Stimulated activated CD4-positive, alpha-beta T cell treated with anti-CD3 and anti-CD28 coated beads, Interleukin-15, amount 100 ng/mL, for 48 hours (primary cell): ENCODE measurements around the gene HDLBP.
A peak's percentile ranks its signal among the peaks of the same experiment; 100 is the strongest.
"Not testable (repeated sequence)": the region's sequence is repeated elsewhere in the genome, so short reads cannot be mapped to it uniquely, and the experiment has no call there.

Experiments
- DNase-seq, 2 donors: peaks; one replicate each; pipeline ENCODE4 v3.0.0-alpha.2; 2020; ENCODE audit warnings: low read depth in 2 of 2

The HDLBP gene

DNA sequence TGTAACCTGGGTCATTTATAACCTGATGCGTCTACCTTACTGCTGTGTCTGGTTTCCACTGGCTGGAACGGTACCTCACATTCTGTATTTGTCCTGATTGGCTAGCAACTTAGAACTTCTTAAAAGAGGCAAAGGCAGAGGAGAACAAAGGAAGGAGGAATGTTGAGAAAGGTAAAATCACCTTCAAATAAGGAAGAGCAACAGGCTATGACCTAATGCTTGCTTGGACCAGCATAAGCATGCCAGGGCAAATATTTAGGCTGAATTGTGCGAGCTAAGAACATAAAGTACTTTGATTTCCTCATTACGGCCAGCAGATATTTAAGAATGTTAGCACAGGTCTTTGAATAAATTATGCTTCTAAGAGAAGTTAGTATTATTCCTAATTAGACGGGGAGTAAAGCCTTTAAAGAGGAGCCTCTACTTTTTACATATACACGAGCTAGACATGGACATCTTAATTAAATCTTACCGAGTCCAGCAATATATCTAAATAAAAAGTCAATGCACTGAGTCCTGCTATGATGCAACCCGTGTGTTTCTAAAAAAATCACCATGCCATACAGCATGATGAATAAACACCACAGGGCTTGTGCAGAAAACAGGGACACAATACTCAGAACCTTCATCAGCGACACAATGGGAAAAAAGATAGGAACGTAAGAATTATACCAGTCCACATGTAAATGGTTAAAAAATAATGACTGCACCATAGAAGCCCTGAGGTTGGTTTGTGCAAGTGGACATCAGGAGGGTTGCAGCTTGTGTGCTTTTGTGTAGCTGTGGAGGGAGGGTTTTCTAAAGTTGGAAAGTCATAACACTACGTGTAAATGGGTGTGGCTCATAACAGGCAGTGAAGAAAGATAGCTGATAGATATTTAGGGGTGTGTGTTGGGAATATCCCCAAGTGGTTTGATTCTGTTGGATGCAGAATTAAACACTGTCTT lies 14.5 kb upstream of the HDLBP start:
- DNase-seq: no peak

DNA sequence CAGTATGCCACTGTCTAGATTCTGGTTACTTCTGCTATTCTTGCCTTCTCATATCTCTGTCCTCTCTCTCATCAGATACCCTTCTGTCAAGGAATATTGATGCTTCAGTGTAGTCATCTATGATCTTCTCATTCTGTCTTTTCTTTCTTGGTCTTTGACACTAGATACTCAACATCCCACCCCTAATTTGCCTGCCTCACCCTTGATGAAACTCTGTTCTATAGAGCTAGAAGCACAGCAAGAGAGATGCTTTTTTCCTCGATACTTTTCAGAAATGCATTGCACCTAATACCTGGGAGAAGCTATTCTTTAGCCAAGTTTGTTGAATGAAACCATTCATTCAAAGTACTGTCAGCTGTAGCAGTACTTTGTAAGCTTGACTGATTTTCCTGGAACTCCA lies 9.8 kb upstream of the HDLBP start:
- no peak for DNase-seq

DNA sequence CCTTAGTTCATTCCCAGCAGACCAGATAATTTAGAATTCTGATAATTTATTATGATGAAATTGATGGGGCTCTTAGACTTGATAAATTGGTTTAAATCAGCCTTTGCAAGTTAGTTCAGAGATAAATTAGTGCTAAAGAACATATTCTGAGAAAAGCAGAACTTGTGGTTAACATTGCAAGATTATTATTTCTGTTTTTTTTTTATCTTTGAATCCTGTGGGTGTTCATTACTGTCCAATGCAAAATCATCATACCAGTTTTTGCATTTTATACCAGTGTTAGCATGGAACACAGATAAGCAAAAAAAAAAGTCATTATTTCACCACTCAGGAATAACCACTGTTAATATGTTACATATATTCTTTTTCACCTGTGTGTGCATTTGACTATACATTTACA lies 9.3 kb upstream of the HDLBP start:
- DNase-seq: no peak

DNA sequence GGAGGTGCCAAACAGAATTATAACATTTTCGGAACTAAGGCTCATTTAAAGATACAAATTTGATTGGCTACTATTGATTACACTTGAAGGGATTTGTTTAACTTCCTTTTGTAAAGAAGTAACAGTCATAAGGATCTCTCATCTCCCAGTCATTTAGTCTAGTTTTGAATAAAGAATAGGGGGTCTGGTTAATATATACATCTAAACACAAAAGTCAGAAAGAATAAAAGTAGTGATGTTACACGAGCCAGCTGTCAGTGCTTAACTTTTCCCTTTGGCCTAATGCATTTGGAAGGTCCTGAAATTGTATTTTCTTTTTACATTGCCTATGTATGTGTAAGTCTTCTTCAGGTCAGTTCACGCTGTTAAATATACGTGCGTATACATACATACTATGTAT lies 8.3 kb upstream of the HDLBP start:
- no peak for DNase-seq

DNA sequence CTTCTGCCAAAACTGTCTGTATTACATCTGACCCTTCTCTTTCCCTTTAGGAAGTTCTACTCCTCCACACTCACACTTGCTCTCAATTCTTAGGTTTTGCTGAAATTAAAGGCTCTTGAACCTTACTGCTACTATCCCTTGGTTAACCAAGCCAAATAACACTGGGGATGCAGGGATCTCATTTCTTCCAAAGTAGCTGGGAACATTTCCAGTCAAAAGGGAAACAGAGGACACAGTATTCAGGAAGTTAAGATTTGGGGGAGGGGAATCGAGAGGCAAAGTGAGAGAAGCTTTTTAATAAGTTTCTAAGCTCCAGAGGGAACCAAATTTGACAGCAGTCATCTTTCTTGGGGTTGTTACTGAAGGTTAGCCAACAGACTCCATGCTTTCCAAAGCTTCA lies 6.4 kb upstream of the HDLBP start:
- no peak for DNase-seq

DNA sequence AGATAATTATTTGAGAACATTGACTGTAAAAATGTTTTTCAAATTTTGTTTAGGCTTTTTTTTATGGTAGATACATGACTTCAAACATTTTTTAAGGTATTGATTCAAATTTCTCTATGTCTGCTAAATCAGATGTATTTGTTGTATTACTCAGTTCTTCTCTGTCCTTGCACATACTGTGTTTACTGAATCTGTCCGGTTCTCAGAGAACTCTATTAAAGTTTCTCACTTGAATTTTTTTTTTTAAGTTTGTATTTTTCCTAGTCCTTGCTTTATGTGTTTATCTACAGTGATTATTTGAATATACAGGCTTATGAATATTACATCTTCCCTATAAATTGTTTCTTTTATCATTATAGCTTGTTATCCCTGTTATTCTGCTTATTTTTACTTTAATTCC lies 5.6 kb upstream of the HDLBP start:
- DNase-seq: no peak

DNA sequence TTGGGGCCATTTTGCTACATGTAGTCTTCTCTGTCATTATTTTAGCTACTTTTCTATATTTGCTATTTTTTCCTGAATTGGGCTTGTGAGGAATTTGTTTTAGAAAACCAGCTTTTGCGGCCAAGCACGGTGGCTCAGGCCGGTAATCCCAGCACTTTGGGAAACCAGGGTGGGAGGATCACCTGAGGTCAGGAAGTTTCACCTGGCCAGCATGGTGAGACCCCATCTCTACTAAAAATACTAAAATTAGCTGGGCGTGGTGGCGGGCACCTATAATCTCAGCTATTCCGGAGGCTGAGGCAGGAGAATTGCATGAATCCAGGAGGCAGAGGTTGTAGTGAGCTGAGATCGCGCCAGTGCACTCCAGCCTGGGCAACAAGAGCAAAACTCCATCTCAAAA lies 4.9 kb upstream of the HDLBP start:
- no peak for DNase-seq

DNA sequence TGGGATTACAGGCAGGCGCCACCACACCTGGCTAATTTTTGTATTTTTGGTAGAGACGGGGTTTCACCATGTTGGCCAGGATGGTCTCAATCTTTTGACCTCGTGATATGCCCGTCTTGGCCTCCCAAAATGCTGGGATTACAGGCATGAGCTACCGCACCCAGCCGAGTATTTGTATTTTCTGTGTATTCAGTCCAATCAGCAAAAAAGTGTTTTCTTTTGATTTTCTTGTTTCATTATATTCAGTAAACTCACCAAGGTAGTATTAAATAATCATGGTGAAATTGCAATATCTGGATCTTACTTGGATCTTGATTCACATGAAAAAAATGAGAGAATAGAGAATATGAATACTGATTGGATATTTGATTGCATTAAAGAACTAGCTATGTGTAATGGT lies 3.4 kb upstream of the HDLBP start:
- DNase-seq: not testable (repeated sequence)

DNA sequence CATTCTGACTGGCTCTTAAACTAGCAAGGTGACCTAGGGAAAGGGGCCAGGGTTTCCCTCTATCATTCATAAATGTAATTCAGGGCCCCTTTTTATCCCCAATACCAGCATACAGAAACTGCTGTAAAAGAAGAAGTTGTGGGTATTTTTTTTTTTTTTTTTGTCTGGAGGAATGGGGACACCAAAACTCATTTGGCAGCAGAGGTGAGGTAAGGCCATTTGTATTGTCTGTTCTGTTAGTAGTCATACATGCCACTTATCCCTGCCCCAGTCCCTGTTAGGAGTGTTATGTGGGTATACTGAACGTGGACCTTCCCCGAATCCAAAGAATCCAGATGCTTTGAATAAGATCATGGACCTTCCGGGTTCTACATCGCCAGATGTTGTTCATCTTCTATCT lies 1.9 kb upstream of the HDLBP start:
- no peak for DNase-seq

DNA sequence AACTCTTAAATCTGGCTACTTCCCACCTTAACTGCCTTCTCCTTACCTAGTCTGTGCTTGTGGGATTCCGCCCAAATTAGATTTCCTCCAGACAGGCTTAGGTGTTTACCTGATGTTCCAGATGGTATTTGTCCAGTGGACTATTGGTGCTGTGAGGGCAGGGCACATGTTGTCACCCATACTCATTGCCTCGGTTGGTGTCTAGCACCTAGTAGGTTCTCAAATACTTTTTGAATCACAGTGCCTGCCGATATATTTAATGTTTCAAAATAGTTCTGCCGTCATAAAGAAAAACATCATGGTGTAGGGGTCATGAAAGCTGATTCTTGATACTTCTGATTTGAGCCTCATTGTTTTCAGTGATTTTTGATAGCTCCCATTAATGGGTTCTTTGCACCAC lies 1.4 kb upstream of the HDLBP start:
- no peak for DNase-seq

DNA sequence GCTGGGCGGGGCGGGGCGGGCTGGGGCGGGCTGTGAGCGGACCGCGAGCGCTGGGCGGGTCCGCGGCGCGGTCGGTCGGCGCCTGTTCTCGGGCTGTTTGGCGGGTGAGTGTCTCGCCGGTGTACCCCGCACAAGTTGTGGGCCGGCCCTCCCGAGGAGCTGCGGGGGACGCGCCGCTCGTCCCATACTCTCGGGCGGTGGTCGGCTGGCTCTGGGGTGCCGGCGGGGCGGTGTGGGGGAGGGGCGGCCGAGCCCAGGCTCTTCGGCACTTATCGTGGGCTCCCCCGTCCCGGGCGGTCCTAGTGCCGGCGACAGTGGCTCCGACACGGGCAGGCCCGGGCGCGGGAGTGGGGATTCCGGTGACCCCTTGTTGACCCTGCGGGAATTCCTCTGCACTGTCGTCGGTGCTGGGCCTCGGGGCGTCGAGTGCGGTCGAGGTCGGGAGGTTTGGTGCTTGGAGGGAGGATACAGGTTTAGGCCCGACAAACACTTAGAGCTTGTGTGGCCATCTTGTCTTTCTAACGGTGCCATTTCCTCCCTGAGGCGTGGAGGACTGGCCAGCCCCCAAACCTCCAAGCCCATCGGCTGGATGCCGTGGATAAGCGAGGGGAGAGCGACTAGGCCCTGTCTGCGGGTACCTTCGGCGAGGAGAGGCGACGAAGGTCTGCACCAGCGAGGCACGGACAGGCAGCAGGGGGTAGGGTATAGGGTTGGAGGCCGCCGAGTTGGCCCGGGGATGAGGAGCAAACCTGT lies 583 bp upstream of the HDLBP start, which contains the start of gene SEPTIN2:
TSS of gene SEPTIN2 (plus strand) at position 47 of the 753 bp plus-strand sequence. CDS start 8,308 bp downstream, outside the sequence.
- DNase-seq: peak; percentile 53 to 67

DNA sequence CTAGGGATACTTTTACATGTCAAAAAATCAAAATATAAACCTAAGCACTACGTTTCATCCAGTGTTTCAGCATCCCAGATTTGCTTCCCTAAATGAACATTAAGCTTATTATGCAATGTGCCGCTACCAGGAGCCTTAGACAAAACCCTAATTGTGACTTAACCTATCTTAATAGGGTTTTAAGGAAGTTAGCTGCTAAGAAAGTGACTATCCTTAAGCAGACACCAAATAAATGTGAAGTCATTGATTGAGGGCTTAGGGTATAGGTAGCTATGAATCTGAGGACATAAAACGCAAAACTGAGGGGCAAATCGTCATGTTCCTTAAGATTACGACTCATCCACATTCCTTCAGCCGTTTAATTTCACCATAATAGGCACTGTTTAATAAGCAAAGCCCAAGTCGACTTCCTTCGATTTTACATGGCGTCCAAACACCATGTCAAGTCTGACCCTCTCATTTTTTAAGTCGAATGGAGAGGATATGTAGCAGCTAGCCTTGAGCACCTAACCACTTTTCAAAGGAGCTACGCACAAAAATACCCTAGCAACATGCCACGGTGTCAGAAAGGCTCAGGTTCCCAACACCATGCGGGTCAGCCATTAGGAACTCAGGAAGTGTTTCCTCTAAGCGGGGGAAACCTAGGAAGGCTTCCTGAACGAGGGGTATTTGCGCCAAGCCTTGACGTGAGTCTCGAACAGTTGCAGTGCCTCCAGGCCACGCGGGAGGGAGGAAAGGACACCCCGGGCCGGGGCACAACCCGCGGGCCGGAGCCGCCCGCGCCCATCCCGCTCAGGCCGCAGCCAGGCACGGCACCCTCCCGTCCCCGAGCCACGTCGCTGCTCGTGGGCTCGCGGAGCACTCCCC lies 1.0 kb downstream of the HDLBP start:
- peak; percentile 5 to 6 for DNase-seq

DNA sequence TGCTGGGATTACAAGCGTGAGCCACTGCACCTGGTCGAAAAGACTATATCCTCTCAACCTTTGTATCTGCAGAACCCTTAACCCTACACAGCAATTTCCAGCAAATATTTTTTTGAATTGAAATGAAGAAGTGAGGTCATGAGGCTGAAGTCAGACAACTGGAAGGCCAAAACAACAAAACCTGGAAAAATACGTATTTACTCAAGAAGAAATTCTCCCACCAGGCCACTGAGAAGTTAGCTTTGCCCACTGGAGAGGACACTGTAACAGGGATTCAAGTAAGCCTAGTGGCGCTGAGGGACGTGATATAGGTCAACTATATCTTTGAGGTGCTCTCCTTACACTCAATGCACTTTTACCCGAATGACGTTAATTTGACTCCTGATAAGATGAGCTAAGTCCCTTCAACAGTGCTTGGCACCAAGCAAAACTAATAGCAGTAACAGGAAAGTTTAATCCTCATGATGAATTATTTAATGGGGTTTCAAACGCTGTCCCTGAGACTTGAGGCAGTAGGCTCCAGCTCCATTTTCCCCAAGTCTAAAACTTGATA lies 1.9 kb downstream of the HDLBP start:
- DNase-seq: no peak

DNA sequence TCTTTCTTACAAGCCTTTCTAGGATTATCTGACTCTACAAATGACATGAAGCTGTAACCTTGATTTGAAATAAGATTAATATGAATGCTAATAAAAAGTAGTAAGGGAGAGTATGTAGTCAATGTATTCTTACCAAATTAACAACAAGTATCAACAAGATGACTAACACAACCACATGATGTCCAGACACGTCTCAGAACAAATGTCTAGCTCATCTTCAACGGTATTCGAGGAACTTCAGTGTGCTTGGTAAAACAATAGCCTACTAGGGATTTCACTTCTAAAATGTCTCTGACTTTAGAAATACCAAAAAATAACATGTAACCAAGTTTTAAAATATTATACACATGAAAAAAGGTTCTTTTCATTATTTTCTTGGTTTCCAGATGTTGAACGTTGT lies 3.4 kb downstream of the HDLBP start:
- DNase-seq: no peak

DNA sequence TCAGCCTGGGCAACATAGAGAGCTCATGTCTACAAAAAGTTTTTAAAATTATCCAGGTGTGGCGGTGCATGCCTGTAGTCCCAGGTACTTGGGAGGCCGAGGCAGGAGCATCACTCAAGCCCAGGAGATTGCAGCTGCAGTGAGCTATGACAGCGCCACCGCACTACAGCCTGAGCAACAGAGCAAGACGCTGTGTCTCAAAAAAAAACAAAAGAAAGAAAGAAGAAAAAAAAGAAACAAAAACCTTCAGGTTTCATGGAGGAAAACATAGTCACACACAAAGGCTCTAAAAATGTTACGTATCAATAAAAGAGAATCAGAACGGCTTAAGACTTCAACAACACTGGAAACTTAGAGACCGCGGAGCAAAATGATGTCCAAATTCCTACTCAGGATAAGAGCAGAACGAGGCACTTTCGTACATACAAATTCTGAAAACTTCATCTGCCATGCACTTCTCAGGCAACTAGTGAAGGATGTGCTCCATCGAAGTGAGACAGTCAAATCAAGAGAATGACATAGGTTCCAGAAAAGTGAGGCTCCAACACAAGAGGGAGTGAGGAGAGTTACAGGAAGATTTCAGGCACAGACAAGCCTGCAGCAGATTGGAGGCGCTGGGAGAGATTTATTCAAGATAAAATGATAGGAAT lies 4.4 kb downstream of the HDLBP start:
- no peak for DNase-seq

DNA sequence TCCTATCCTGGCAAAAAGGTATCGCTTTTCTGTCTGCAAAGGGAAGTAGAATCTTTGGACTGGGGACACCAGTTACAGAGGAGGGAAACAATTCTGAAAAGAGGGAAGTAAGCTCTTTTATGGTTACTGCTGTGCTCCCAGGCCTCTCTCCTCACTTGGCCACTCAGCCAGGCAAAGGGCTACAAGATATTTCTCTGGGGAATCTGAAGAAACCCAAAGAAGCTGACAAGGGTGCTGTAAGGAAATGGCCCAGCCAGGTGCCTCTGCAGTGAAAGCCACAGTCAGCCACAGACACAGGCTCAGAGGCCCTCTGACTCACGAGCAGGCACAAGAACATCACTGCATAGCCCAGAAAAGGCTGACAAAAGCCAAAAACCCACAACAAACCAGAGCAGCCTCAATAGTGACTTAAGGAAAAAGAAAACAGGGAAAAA lies 5.8 kb downstream of the HDLBP start:
- DNase-seq: peak; percentile 38 to 53

DNA sequence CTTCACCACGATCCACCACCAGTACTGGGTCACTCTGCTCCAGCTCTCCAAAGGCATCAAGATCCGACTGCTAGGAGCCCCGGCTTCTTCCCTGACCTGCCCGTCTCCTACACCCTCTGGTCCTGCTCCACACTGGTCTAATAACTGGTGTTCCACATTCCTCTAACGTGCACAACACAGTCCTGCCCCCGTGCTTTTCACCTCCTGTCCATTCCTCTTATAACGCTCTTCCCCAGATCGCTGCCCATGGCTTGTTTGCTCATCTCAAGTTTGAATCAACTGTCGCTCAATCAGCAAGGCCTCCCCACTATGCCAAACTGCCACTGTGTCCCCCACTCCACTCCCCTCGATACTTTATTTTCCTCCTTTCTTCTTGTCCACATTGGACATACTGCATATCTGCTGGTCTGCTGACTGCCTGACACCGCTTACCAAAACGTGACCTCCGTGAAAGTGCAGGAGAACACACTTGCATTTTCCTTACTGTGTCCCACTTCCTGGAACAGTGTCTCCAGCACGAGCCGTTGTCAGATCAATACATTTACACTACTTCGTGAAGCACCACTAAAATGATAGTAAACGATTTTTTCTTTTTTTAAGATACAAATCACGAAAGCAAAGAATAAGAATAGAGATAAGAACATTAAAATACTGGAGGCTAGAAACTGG lies 6.5 kb downstream of the HDLBP start:
- no peak for DNase-seq

DNA sequence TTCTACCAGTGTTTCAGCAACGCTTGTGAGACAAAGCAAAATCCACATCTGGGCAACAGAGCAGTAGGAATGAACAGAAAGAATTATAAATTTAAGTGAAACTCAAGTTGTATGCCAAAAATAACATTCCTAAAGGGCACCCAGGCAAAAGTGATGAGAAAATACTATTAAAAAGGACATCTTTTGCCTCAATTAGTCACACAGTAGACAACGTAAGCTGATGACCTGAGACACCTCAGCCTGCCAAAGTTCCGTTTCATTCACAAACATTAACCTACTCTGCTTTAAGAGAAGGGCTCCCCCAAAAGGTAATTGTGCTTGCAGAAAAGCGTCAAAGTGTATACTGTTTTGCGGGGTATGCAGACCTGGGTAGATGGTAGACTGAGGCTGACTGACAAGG lies 7.2 kb downstream of the HDLBP start:
- no peak for DNase-seq

DNA sequence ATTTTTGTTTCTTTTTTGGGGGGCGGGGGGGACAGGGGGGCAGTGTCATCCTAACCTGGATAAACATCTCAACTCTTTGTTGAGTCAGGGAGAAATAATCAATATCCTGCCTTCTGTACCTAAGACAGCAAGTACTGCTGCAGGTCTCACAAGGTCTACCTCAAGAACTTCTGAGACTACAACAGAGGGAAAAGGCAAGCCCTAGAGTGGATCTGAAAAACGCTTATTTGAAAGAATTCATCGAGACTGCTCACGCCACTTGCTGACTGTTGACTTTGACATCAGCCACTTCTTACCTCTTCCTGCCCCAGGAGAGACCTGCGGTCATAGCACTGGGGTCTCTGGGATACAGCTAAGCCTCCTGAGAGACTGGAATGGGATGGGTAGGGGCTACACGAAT lies 8.4 kb downstream of the HDLBP start:
- DNase-seq: no peak

DNA sequence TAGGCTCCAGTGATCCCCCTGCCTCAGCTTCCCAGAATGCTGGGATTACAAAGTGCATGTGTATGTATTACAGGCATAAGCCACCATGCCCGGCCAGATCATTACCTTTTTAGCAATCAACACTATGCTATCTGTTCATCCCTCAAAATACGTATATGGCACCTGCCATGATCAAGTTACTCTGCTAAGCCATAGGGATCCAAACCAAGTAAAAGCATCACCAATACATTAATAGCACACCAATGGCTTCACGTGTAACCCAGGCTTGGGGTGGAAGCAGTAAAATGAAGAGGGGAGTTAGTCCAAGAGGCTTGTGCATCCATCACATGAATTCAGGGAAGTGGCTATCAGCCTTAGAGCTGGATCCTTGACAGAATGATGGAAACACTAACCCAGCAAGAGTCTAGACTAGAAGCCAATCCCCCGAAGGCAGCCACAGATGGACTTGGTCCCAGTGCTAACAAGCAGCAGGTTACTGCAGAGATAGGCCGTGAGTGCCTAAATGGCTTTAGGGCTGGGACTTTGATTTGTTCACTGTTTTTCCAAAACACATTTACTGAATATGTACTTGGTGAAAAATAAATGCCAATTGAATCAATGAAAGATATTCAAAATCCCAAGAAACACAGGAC lies 11.3 kb downstream of the HDLBP start:
- DNase-seq: no peak
